Measurements from ENCODE around the gene PPARGC1A. TPM values are rescaled to one million over a fixed set of nuclear protein-coding genes. Genes with fewer than 3 reads are reported as not detected.
A peak's percentile ranks its signal among the peaks of the same experiment; 100 is the strongest.

The PPARGC1A gene
- total and polyA plus RNA-seq, 2 experiments from 2014 or later: 0.76 to 3.3 TPM

GRCh38 chr4:23889391-23889790, 456 bp downstream of the PPARGC1A start:
- H3K4me1 Mint-ChIP-seq: peaks cover 65% of the 10 kb centered on the region
- Histone ChIP-seq H3K9me2 (ENCODE audit: insufficient read depth) (no peaks in the 10 kb centered on the region), H4K20me1 (replicated peaks; ENCODE audit: insufficient read depth) (no peaks in the 10 kb centered on the region), H3K27me3 (ENCODE audit: insufficient read depth) (no peaks in the 10 kb centered on the region), H3K4me2 (peak overlapping the region; percentile 67; the same call in 1 of the 2 replicates), H2AFZ (peak overlapping the region; percentile 16; the same call in 1 of the 2 replicates), H3K79me2 (replicated peaks; ENCODE audit: insufficient read depth) (no peaks in the 10 kb centered on the region), H3K27ac (ENCODE audit: low read depth) (no peak overlapping the region), H3K36me3 (ENCODE audit: insufficient read depth) (no peaks in the 10 kb centered on the region), H3K4me3 (no peak overlapping the region), H3K4me1 (ENCODE audit: insufficient read depth) (peaks cover 58% of the 10 kb centered on the region), H3F3A (replicated peaks; ENCODE audit: low read depth) (no peaks in the 10 kb centered on the region)
- peak overlapping the region; percentile 58; the same call in 2 of the 3 replicates for H3K4me3 Mint-ChIP-seq
- no peak overlapping the region for H3K27ac Mint-ChIP-seq
- H3K27me3 Mint-ChIP-seq (ENCODE audit: insufficient read depth, low read depth, poor library complexity): peaks cover 4% of the 10 kb centered on the region
- TF ChIP-seq REST (IDR thresholded peaks at IDR 0.05; ENCODE audit: unreplicated experiment): peak; percentile 2
- no peak for TF ChIP-seq CTCF (conservative IDR thresholded peaks at IDR 0.05; ENCODE audit: low read depth in 2 of 2)
- no peak for TF ChIP-seq ZNF331 (CRISPR knock-in tag; IDR thresholded peaks at IDR 0.05; ENCODE audit: low read depth)
- DNase-seq (ENCODE audit: low spot score) (no peak), ATAC-seq (no peak)
- H3K36me3 Mint-ChIP-seq (ENCODE audit: low read depth): no peaks in the 10 kb centered on the region
- no peaks in the 10 kb centered on the region for H3K9me3 Mint-ChIP-seq

- Mint-ChIP-seq H3K4me3 (peak overlapping the region; percentile 28; the same call in 2 of the 3 replicates), H3K27ac (no peak overlapping the region), H3K9me3 (no peaks in the 10 kb centered on the region), H3K27me3 (ENCODE audit: insufficient read depth, low read depth, poor library complexity) (peaks cover 4% of the 10 kb centered on the region), H3K36me3 (ENCODE audit: low read depth) (no peaks in the 10 kb centered on the region), H3K4me1 (peaks cover 65% of the 10 kb centered on the region)
- Histone ChIP-seq H3K4me1 (ENCODE audit: insufficient read depth) (peaks cover 60% of the 10 kb centered on the region), H3K27me3 (ENCODE audit: insufficient read depth) (no peaks in the 10 kb centered on the region), H3K4me2 (peak overlapping the region; percentile 67), H3F3A (replicated peaks; ENCODE audit: low read depth) (no peaks in the 10 kb centered on the region), H3K9me2 (ENCODE audit: insufficient read depth) (no peaks in the 10 kb centered on the region), H3K27ac (ENCODE audit: low read depth) (no peak overlapping the region), H3K36me3 (ENCODE audit: insufficient read depth) (no peaks in the 10 kb centered on the region), H3K79me2 (replicated peaks; ENCODE audit: insufficient read depth) (no peaks in the 10 kb centered on the region), H4K20me1 (replicated peaks; ENCODE audit: insufficient read depth) (no peaks in the 10 kb centered on the region), H3K4me3 (no peak overlapping the region; the same call in 1 of the 2 replicates), H2AFZ (peak overlapping the region; percentile 82; the same call in 1 of the 2 replicates)
- DNase-seq (ENCODE audit: low spot score) (peak; percentile 21), ATAC-seq (peak; percentile 33)
- TF ChIP-seq CREB1 (CRISPR knock-in tag; IDR thresholded peaks at IDR 0.05; ENCODE audit: low read depth) (no peak), REST (IDR thresholded peaks at IDR 0.05; ENCODE audit: unreplicated experiment) (peak; percentile 3)
Observed at GRCh38 chr4:23888421-23889319, 1.2 kb downstream of the PPARGC1A start.
